Subcutaneous adipose tissue (tissue), 4 donors: ENCODE results near the gene DMBX1. TPM values are rescaled to one million over a fixed set of nuclear protein-coding genes. Genes with fewer than 3 reads are reported as not detected.

ENCODE experiments used
- CTCF ChIP-seq: fragments of 450-650 bp; IDR thresholded peaks from one replicate; pipeline ENCODE4 v1.5.1; 2016; ENCODE audit warnings: low read depth, mild to moderate bottlenecking, control low read depth, antibody characterized with exemption, moderate library complexity
- total RNA-seq, 4 donors: library from RNA; depleted of rRNA; stranded (reverse); fragments of >200 nt; gene quantifications; one replicate each; pipeline ENCODE4 v1.1.0, GENCODE V29; 2016

DMBX1 gene
- total RNA-seq, 4 donors from 2014 or later: not detected

GRCh38 chr1:46517010-46517600, 27.5 kb downstream of the DMBX1 start:
- TF ChIP-seq CTCF: no peak

GRCh38 chr1:46517932-46518498, 28.4 kb downstream of the DMBX1 start:
- no peak for TF ChIP-seq CTCF

DNA sequence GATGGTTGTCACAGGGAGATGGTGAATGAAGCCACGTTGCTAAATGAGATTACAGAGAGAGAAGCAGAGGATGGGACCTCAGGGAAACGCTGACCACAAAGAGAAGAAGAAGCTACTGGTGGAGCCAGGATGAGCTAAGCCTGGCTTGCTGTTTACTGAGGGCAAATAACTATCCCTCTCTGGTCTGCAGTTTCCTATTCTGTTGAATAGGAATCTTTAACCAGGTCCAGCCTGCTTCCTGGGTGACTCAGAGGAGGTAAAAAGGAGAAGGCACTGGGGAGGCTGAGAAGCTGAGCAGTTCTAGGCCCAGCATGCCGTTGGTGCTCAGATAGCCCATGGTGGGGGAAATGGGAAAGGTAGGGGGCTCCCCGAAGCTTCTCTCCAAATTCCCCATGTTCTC, 29.6 kb downstream of the DMBX1 start:
- TF ChIP-seq CTCF: no peak

DNA sequence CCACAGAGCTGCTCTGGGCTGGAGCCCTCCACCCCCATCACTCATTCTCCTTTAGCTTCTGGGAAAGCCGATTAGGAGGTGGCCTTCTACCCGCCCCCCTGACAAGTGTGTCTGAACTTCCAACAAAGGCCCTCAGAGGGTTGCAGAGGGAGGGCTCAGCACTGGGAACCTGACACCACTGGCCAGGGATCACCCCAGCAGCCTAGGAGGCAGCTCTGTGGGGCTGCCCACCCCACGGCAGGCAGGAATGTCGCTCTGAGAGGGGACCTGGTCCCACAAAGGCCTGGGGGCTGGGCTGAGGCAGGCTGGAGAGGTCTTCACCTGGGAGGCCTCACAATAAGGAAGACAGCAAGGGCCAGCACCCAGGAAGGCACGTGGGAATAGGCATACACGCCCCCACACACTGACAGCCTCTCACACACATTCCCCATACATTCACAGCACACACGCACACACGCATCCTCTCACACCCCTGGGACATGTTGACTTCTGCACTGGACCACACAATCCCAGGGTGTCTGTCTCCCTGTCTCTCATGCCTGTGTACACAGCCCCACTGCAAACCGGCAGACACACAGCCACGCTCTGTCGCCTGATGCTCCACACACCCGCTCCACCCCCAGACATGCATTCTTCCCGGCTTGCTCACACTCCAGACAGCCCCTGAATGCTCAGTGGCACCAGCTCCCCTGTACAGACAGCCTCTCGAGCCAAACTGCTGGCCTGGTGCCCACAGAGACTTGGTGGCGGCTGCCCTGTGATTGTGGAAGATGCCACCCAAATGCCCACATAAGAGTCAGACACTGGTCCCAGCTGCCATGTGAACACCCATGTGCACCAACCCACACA, 30.7 kb downstream of the DMBX1 start:
- TF ChIP-seq CTCF: no peak

GRCh38 chr1:46521414-46521813, 31.8 kb downstream of the DMBX1 start:
- TF ChIP-seq CTCF: no peak

DNA sequence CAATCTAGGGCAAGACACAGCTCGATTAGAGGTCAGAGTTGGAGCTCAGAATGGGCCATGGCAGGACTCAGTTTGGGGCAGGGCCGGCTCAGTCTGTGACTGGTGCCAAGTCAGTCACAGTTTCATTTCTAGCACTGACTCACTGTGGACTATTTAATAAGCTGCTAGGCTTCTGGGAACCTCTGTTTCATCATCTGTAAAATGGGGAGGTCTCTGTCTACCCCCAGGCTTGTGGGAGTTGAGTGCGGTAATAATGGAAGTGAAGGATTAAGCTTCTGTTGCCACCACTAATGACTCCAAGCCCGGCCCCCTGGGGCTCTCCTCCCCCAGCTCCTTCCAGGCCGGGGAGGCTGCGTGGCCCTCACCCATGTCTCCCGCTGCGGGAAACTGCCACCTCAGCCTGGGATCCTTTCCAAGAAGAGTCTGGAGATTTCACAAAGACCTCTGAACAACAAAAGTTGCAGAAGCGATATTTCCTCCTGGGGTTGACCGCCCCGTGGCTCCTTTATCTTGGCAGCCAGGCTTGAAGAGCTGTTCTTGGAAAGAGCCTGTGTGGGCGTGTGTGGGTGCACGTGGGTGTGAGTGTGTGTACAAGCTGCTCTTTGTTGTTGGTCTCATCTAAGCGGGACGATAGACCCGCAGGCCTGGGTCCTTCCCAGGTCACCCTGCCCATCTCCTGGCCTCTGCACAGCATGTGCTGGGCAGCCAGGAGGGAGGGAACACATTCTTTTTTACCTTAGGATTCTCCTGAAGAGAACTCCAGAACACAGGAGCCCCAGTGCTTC, 32.7 kb downstream of the DMBX1 start:
- no peak for TF ChIP-seq CTCF

DNA sequence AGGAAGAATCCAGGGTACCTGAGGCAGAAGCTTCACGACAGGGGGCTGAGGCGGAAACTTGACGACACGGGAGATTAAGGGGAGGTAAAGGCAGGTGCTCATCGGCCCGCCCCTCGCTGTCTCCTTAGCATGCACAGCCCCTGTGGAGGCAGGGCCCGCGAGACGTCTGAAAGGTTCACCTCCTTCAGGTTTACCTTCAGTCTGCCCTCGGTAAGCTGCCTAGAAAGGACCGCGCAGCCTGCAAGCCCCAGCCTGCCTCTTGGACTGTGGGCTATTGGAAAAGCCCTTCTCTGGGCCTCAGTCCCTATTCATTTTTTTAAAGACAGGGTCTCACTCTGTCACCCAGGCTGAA, 33.3 kb downstream of the DMBX1 start:
- TF ChIP-seq CTCF: no peak
